ENCODE data around the gene PHACTR1. TPM values are rescaled to one million over a fixed set of nuclear protein-coding genes. Genes with fewer than 3 reads are reported as not detected.
"Not testable (repeated sequence)": the region's sequence is repeated elsewhere in the genome, so short reads cannot be mapped to it uniquely, and the experiment has no call there.

The PHACTR1 gene
- total RNA-seq, 1 donor from 2014 or later = 14.1 TPM

DNA sequence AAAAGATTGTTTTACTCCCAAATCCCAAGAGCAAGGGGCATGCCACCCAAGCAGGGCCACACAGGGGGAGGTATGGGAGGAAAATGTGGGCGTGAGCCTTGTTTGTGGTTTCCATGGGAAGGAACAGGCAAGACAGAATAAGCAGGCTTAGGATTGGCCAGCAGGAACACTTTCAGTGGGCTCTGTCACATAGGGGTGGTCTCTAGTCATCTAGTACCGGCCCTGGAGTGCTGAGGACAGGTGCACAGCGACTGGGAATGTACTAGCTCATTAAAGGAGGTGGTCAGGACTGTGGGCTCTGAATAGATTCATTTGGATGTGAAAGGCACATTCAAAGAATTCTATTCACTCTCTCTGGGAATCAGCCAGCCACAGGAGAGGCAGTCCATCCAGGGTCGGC is 436.2 kb downstream of the PHACTR1 start:
- no peak for DNase-seq (ENCODE audit: low spot score)

DNA sequence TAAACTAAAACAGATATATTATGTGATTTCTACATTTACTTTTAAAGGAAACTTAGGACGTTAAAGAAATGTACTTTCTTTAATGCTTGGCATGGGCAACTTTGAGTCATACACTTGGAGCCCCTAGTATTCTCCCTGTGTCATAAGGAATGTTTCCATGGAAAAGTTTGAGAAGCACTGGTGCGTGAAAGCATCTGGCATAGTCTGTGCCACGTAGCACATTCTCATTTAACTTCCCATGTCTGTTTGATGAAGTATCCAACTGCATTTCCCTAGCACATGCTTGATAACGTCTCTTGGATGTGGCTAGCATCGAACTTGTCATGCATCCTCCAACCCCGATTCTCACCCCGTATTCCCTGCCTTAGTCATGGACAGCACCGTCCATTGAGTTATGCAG is 439.8 kb downstream of the PHACTR1 start:
- no peak for DNase-seq (ENCODE audit: low spot score)

DNA sequence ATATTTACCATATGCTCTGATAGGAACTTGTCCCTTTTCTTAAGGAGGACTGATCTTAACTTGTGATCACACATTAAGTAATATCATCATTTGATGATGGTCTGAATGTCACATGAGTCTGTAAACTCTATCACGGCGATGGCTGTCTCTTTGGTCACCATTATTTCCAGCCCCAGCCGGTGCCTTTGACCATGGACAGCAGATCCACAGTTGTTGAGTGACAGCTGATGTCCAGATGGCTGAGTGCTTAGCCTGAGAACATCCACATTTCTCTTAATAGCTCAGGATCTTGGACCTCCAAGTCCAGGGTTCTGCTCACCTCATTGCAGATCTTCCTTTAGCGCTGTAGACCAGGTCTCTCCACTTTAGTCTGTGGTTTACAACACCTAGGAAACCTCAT is 440.7 kb downstream of the PHACTR1 start:
- no peak for DNase-seq (ENCODE audit: low spot score)

DNA sequence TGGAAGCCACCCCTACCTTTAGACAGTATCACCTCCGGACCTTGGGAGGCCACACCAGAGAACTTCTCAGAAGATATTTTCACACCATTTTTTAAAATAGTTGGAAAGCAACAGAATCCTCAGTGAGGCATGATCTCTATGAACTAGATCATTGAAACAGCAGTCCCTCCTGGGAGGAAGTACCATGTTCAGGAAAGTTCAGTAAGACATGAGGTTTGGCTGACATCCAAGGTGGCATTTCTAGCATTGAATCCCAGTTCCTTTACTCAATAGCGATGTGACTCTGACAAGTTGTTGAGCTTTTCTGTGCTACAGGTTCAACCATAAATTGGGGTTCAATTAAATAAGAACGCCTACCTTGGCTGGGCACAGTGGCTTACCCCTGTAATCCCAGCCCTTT is 442.7 kb downstream of the PHACTR1 start:
- no peak for DNase-seq (ENCODE audit: low spot score)

DNA sequence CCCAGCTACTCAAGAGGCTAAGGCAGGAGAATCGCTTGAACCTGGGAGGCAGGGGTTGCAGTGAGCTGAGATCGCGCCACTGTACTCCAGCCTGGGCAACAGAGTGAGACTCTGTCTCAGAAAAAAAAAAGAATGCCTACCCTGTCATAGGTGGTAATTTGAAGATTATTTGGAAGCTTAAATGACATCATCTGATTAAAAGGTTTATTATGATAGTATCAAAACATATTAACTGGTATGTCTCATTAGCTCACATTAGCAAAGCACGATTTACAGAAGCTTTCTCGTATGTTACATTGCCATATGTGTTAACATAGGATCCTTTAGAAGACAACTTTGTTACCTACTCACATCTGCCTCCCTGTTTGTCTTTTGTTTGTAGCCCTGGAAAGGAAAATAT is 443.3 kb downstream of the PHACTR1 start:
- DNase-seq (ENCODE audit: low spot score) = not testable (repeated sequence)

DNA sequence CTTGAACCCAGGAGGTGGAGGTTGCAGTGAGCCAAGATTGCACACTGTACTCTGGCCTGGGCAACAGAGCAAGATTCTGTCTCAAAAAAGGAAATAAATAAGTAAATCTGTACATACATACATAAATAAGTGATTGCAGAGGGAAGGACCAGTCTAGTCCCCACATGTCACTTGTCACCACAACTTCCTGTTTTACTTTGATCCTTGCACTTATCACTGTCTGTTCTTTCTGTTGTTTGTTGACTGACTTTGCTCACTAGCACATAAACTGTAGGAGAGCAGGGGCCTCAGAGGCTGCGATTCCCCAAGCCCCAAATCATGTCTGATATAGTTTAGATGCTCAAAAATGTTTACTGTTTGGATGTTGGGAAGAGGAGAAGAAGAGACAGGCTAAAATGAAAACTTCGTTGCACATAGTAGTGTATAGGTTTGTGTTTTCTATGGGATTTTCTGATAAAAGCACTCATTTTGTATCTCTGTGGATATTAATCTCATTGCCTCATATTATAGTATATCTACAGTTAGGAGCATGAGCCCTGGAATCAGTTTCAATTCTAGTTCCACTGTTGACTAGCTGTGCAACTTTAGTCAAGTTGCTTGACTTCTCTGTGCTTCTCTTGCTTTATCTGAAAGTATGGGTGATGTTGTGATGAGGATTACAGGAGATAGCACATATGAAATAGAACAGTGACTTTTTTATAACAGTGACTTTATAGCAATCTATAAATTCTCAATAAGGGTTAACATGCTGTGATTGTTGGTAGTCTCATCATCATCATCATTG is 446.8 kb downstream of the PHACTR1 start:
- DNase-seq (ENCODE audit: low spot score) = no peak

DNA sequence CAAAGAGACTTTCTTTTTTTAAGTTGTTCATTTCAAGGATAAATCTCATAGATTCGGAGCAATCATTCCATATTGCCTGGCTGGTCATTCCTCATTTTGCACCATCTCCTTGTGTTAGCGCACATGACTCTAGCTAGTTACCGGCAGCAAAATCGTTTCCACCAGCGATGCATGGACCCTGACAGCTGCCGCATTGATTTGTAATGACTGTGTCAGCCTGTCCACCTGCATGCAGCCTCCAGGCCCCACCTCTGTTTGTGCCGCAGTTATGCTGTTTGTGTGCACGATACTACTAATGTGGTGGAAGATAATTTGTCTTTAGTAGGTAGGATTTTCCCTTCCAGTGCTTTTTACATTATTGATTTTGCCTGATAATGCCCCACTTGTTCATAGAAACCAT is 447.7 kb downstream of the PHACTR1 start:
- no peak for DNase-seq (ENCODE audit: low spot score)

DNA sequence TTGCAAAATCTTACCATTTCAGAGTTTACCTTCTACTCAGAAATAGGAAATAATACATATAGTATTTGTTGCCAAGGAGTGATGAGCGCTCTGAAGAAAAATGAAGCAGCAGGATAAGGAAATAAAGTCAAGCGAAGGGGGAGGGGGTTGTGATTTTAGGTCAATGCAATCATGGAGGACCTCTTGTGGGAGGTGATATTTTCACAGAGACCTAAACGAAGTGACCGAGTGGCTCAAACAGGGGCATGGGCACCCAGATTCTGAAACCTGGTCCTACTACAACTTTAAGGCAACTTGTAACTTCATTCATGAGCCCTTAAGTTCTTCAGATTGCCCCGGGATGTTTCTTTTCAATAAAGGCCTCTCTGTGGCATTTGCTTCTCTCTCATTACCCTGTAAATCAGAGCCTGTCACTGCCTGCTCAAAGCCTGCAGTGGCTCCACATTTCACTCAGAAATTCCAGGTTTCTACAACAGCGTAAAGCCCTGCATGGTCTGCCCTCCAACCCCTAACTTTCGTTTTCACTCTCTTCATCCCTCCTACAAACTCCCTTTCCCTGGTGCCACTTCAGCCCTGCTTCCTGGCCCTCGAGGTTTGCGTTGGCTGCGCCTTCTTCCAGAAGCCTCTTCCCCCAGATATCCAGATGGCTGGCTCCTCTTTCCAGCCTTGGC is 449.1 kb downstream of the PHACTR1 start:
- no peak for DNase-seq (ENCODE audit: low spot score)

DNA sequence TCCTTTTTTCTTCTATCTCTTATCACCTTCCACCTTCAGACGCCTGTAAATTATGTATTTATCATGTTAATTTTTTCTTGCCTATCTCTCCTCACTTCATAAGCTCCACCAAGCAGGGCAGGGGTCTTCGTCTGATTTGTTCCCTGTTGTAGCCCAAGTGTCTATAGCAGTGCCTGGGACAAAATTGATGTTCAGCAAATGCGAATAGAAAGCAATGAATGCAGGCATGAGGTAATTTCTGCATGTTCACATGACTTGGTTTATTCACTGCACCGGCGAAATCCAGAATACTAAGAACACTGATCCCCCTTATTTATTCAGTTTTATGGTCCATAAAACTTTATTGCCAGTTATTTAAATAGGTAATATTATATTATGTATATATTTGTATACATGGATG is 449.7 kb downstream of the PHACTR1 start:
- no peak for DNase-seq (ENCODE audit: low spot score)

DNA sequence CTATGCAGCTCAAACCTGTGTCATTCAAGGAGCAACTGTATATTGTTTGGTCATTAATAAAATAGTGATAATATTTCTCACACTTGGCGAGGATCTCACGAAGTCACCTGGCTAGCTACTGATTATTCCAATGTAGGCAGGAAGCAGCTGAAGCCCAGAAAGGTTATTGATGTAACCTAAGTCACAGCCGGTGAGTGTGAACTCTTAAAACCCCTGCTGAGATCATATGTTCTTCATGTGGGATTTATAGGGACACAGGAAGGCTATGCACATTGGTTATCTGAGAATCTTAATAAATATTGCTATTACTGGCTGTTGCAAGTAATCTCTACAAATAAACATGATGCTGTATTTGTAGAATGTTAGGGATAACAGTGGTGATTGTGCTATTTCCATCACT is 450.3 kb downstream of the PHACTR1 start:
- DNase-seq (ENCODE audit: low spot score) = no peak

DNA sequence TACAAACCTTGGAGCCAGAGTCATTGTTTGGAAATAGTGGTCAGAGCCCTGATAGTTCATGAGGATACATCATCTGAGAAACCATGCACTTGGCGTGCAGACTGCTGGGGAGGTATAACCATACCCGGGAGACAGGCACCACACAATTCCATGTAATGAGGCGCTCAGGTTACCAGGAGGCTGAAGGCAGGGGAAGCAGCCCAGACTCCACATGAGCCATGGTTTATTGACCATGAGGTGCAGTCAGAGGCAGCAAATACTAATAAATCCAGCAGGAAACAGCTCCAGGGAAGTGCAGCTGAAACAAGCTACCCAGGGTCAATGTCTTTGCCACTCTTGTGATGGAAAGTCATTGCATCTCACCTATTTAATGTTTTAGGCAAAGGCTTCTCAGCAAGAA is 455.7 kb downstream of the PHACTR1 start:
- no peak for DNase-seq (ENCODE audit: low spot score)

DNA sequence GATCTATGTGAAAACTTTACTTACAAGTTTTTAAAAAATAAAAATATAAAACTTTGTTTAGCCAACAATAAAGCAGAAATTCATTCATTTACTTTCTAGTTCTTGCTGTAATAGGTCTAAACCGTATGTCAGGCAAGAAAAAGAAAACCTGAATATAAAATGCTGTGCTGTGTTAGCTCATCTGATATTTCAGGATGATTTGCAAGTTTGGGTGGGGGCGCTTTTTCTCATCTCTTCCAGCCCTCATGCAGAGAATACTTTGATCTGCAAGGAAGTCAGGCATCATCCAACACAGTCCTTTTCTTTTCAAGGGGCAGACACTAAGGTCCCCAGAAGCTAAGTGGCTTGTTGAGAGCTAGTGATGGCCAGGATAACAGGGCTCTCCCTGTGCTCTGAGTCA is 458.5 kb downstream of the PHACTR1 start:
- no peak for DNase-seq (ENCODE audit: low spot score)

DNA sequence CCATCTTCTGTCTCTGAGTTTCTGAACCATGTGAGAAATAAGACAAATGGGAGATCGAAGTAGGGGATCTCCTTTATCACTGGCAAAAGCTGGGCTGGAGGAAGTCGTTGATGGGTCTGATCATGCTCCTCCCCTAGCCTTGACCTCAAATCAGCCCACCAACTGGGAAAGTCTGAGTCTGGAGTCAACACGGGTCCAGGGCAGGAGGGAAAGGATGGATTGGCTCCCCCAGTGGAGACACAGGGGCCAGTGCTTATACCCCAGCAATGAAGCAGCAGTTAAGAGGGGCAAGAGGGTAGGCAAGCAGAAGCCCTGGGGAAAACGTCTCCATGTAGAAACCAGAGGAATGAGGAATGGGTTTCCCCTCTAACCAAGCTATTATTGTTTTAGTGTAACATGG is 459.2 kb downstream of the PHACTR1 start:
- DNase-seq (ENCODE audit: low spot score) = no peak

DNA sequence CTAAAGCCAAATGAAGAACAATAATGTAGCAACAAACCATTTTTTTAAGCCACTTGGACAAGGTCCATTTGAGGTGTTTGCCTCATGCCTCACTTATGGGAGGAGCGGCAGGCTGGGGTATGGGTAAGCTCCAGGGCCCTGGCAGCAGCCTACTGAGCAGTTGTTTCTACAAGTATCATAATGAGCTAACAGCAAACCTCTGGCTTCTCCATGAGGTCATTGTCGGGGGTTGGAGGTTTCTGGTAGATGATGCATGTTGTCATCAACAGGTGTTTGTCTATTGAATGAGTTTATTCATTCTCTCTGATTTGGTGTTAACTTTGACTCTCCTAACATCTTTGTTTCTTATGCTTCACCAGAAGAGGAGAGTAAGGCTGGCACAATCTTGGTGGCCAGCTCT is 461.1 kb downstream of the PHACTR1 start:
- DNase-seq (ENCODE audit: low spot score) = no peak

DNA sequence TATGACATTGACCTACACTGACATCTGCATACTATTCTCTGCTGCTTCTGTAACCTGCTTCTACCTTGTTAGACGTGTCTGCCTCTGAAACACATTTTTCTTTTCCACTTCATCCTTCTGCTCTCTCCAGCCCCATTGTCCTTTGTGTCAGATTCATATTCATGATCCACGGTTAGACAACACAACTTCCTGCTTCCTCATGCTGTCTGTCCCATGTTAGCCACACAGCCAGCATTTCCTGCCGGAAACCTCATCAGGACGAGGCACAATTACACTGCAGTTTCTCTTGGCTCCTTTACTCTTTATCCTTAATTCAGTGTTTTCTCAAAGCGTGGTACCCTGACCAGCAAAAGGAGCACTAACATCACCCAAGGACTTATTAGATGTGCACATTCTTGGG is 461.5 kb downstream of the PHACTR1 start:
- no peak for DNase-seq (ENCODE audit: low spot score)

DNA sequence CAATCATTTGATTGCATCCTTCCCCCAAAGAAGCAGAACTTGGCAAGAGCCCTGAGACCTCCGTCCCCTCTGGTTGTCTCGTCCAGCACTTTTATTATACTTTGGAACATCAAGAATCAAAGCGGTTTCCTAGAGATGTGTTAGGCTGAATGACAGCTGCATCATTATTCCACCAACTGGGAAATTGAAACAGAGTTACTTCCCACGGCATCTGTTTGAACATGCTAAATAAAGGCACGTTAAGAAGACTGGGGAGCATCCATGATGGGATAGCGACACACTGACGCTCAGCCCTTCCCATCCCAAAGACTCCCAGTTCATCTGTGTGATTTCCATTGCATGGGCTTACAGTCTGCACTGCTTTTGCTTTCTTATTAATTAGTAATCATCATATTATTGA is 464.0 kb downstream of the PHACTR1 start:
- no peak for DNase-seq (ENCODE audit: low spot score)

DNA sequence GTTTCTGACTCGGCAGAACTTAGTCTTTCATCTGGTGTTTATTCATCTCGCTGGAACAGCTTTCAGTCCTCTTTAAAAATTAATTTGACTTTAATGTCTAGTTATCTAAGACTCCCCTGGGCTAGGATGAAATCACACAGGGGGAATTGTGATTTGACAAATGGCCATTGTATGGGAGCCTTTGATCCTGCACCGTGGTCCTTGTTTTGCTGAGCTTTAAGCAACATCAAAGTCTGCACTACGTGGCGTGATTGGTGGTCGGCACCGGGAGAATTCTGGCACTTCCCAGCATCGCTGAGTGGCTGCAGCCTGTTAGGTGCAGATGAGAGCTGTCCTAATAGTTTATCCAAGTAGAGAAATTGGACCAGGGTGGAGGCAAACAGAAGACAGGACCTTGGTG is 464.8 kb downstream of the PHACTR1 start:
- DNase-seq (ENCODE audit: low spot score) = no peak

DNA sequence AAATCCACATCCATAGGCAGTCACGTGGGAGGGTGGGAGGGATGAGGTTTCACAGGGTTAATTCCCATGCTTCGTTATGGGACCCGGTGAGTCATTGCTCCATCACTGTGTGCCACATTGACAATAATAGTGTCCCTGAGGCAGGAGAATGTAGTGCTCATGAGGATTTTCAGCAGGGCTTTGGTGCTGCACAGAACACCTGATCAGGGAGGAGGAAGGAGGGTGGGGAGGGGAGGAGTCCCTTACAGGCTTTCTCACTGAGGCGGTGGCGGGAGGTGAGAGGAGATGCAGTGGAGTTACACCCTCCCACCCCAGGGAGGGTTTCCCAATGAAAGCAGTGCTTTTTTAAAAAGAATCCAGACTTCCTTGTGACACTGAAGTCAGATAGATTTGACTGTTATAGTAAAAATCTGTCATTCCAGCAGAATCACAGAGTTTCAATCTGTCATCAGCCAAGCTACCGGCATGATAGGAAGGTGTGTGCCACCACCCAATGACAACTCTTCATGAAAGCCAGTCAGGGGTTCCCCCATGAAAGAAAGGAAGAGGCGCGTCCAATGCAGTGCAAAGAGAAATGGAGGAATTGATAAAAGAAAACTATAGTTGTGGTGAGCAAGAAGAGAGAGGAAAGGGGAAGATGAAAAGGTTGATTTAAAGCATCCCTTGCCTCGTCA is 467.0 kb downstream of the PHACTR1 start:
- DNase-seq (ENCODE audit: low spot score) = no peak

DNA sequence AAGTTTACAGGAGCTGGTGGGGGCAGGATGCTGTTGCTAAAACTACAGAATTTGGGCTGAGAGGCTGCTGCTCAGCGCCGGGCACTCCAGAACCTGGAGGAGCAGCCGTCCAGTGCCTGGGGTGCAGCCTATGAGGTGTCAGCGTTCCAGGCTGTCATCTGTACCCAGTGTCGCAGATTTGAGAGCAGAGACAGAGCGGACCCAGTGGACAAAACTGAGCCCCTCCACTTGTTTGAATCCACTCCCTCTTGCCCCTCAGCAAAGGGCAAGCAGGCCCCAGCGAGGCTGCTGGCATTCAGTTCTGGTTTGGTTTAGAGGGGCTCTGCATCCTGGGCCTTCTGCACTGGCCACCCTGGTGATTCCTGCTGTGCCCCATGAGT is 467.5 kb downstream of the PHACTR1 start:
- DNase-seq (ENCODE audit: low spot score) = no peak

DNA sequence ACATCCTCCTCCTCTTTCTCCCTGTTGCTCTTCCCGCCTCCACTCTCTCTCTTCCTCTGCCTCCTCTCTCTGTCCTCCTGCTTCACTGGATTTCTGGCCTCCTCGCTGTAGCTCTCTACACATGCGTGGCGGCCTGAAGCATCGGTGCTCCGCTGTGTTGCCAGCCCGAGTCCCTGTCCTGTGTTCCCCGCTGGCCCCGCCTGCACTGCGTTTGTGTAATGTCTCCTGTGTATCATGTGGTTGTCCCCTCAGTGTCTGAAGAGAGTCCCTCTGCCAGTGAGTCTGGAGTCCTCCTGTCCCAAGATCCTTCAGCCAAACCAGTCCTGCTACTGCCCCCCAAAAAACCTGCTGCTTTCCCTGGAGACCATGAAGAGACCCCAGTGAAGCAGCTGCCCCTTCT is 468.0 kb downstream of the PHACTR1 start:
- no peak for DNase-seq (ENCODE audit: low spot score)

DNA sequence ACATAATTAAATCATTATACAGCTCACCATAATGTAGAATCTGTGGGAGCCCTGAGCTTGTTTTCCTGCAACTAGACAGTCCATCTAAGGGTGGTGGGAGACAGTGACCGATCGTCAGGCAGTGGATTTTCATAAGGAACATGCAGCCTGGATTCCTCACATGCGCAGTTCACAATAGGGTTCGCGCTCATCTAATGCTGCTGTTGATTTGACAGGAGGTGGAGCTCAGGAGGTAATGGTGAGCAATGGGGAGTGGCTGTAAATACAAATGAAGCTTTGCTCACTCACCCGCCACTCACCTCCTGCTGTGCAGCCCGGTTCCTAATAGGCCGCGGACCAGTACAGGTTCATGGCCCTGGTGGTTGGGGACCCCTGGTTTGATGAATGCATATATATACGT is 470.3 kb downstream of the PHACTR1 start:
- no peak for DNase-seq (ENCODE audit: low spot score)

DNA sequence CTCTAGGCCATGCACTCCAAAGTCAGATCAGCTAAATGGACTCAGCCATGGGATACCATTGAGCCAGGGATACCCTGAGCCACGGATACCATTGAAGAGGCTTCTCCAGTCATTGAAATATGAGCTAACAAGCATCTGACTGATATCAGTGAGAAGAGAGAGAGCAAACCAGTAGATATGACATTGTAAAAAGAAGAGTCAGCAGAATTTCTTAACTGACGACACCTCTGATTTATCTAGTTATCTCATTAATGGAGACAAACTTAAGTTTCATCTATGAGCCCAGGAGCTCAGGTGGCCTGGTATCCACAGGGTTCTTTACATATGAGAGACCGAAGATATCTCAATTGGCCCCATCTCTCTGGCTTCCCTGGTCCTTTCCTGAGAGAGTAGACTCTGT is 471.1 kb downstream of the PHACTR1 start:
- DNase-seq (ENCODE audit: low spot score) = no peak

DNA sequence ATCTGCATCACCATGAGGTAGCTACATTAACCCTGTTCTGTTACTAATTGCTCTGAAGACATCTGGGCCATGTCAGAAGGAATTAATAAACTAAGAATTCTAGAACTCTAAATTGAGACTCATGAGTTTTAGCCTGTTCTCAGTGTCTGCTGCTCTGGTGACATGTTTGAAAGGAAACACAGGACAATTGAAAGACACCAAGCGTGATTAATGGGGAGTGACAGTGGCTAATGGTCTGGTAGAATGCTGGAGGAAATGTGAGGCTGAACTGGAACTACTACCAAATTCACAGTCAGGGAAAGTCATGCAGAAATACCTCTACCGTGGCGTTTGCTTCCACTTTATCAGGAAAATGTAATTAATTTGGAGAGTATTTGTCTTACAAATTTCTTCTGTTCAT is 471.7 kb downstream of the PHACTR1 start:
- DNase-seq (ENCODE audit: low spot score) = no peak

Measured in ureter (tissue), 1 donor.